GM19395 (cell line): ENCODE results near the gene LAGE3.

Source experiments
- ATAC-seq: cut with Tn5 transposase; IDR thresholded peaks from one replicate; pipeline ENCODE4 v1.9.1; 2021; ENCODE audit warnings: mild to moderate bottlenecking, moderate library complexity; ENCODE audit not compliant: unreplicated experiment

The LAGE3 gene

GRCh38 chrX:154436983-154437752 is 41.9 kb downstream of the LAGE3 start, which contains the start of gene GDI1:
GDI1 (plus strand) TSS chrX:154437154; CDS start chrX:154437255, 101 bp downstream.
- ATAC-seq, result peak; percentile 49

GRCh38 chrX:154436374-154436982 is 42.6 kb downstream of the LAGE3 start:
- peak; percentile 30 for ATAC-seq

GRCh38 chrX:154435171-154435733 is 43.8 kb downstream of the LAGE3 start:
- no peak for ATAC-seq

DNA sequence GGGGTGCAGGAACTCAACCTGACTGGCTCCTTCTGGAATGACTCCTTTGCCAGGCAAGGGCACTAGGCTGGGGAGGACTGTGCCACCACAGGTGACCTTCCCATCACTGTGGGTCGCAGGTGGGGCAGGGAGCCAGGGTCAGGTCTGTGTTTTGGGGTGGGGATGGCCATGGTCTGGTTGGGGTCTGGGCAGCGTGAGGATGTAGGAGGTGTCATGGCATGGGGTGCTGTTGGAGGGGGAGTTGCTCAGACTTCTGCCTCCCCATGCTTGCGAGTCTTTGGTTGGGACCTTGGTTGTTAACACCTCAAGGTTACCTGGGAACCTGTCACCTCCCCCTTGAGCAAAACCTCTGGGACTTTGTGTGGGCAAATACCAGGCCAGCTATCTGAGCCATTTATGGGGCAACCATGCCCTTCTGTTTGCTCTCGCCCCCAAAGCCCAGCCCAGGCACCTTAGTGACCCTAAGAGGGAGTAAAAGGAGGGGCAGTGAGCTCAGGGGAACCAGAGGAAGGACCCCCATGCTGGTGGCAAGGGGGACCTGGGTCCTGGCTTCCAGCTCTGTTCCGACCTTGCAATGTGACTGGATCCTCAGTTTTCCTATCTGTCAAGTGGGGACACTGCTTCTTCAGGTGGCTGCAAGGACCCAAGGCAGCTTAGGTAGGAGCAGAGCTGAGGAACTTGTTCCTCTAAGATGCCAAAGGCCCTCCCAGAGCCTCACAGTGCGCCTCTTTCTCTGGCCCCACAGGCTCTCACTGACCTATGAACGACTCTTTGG is 44.5 kb downstream of the LAGE3 start:
- no peak for ATAC-seq

DNA sequence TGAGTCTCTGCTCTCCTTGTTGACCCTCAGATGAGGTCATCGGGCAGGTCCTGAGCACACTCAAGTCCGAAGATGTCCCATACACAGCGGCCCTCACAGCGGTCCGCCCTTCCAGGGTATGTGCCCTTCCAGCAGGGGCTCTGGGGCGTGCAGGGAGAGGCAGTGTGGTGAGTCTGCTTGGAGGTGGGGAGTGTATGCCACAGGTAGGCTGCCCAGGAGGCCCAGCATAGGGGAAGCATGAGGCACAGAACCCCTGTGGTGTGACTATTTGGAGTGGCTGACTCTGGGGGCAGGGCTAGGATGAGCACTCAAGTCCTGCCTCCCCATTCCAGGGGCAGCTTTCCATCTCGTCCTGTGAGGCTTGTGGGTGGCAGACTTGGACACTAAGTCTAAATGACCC is 45.5 kb downstream of the LAGE3 start:
- ATAC-seq, result no peak

- ATAC-seq, result no peak
Measured at GRCh38 chrX:154432210-154432609, 46.9 kb downstream of the LAGE3 start.

DNA sequence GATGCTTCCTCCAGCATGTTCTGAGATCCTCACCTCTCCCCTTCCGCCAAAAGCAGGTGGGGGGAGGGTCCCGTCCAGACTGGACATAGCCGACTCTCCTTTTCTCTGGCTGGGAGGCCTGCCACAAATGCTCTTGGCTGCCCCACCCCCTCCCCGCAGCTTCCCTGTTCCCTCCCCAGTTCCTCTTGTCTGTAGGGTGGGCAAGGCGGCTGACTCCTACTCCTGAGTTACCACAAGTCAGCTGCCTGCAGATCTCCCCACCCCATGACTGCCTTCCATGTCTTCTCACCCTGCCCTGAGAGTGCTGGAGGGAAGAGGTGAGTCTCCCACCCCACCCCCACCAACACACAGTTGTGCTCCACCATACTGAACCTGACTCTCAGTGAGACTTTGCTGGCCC is 47.7 kb downstream of the LAGE3 start:
- no peak for ATAC-seq

DNA sequence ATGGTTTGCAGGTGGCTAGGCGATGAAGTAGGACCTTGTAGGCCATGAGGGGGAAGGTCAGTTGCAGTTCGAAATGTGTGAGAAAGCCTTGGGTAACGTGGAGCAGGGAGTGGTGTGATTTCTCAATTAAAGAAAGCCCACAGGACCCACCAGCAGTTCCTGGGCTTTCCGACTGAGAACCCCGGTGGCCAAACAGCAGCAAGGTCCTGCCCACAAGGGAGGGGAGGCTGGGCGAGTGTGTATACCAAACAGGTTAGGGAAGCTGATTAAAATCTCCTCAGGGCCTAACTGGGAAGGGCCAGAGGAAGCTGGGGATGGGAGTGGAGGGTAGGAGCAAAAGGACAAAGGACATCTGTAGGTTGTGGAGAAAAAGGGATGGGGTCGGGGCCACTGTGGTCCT is 48.2 kb downstream of the LAGE3 start:
- no peak for ATAC-seq

DNA sequence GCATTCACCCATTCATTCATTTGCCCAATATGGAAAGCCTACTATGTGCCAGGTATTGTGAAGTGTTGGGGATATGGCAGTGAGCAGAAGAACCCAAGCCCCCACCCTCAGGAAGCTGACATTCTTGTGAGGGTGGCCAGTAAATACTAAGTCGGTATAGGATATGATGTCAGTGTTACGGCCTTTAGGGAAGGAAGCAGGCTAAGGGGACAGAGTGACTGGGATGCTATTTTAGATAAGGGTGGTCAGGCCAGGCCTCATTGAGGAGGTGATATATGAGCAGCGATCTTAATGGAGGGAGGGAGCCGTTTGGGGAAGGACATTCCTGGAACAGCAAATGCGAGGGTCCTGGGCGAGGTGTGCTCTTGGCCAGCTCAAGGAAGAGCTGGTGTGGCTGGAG is 48.6 kb downstream of the LAGE3 start:
- ATAC-seq, result no peak

DNA sequence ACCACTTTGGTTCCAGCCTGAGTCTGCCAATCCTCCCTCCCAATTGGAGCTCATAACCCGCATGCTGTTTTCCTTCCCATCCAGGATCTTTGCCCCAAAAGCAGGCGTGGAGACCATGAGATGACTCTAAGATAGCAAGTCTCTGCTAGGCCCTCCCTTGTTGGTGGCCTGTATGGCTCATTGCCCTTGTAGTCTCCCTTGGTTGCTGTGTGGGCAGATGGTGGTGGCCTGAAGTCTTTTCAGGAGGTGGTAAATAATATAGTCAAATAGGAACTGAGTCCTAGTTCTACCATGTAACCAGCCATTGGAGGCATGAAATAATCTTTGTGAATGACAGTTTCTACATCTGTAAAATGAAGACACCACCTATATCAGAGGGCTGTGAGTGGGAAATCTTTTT is 49.4 kb downstream of the LAGE3 start:
- ATAC-seq, result no peak

DNA sequence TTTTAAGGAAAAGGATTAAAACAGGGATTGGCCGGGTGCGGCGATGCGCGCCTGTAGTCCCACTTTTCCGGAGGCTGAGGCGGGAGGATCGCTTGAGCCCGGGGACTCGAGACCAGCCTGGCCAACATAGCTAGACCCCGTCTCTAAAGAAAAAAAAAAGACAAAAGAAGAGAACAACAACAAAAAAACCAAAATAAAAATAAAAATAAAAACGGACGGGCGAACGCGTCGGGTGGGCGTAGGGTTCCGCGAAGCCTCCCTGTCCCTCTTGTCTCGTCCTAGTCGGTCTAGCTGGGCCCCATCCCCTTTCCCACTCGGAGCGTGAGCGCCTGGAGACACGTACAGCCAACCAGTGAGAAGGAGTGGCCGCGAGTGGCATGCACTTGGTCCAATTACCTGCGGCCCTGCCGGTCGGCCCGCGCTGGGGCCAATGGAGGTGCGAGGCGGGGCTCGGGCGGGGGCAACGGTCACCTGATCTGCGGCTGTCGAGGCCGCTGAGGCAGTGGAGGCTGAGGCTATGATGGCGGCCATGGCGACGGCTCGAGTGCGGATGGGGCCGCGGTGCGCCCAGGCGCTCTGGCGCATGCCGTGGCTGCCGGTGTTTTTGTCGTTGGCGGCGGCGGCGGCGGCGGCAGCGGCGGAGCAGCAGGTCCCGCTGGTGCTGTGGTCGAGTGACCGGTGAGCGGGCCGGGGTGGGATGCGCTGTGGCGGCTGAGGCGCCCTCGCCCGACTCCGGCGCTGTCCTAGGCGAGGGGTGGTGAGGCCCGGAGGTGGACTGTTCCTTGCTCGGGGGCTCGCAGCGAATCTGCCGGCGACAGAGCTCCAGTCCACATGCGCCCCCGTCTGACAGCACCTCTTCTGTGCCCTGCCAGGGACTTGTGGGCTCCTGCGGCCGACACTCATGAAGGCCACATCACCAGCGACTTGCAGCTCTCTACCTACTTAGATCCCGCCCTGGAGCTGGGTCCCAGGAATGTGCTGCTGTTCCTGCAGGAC is 50.6 kb downstream of the LAGE3 start, which contains the start of gene ATP6AP1:
ATP6AP1 (plus strand) TSS at position 502 of the 996 bp plus-strand sequence; CDS start at position 518, 16 bp downstream.
- peak; percentile 95 for ATAC-seq
